GM21360 (cell line): Measurements from ENCODE around the gene EYA2.

ENCODE experiments used
- ATAC-seq: cut with Tn5 transposase; IDR thresholded peaks from one replicate; pipeline ENCODE4 v1.9.1; 2021; ENCODE audit warnings: mild to moderate bottlenecking, moderate library complexity; ENCODE audit not compliant: unreplicated experiment

Gene EYA2

GRCh38 chr20:47133809-47134456, 239.3 kb downstream of the EYA2 start:
- no peak for ATAC-seq

GRCh38 chr20:47136782-47137181, 242.1 kb downstream of the EYA2 start:
- ATAC-seq = no peak

GRCh38 chr20:47137231-47137870, 242.7 kb downstream of the EYA2 start:
- ATAC-seq = no peak

GRCh38 chr20:47139934-47140535, 245.4 kb downstream of the EYA2 start:
- ATAC-seq = no peak

GRCh38 chr20:47141350-47141921, 246.8 kb downstream of the EYA2 start:
- ATAC-seq = no peak

GRCh38 chr20:47141941-47142773, 247.5 kb downstream of the EYA2 start:
- ATAC-seq = no peak

GRCh38 chr20:47142774-47143170, 248.1 kb downstream of the EYA2 start:
- ATAC-seq = no peak

- no peak for ATAC-seq
These were observed 249.0 kb downstream of the EYA2 start for GRCh38 chr20:47143657-47144056.

GRCh38 chr20:47144463-47144862, 249.8 kb downstream of the EYA2 start:
- ATAC-seq = no peak

GRCh38 chr20:47146686-47147085, 252.0 kb downstream of the EYA2 start:
- no peak for ATAC-seq

- ATAC-seq = no peak
These were observed 253.4 kb downstream of the EYA2 start for GRCh38 chr20:47148059-47148458.

- no peak for ATAC-seq
These were observed 255.3 kb downstream of the EYA2 start for GRCh38 chr20:47149939-47150338.

GRCh38 chr20:47150403-47151152, 255.9 kb downstream of the EYA2 start:
- ATAC-seq = no peak

- ATAC-seq = no peak
These were observed 257.4 kb downstream of the EYA2 start for GRCh38 chr20:47152068-47152467.

- ATAC-seq = no peak
These were observed 259.4 kb downstream of the EYA2 start for GRCh38 chr20:47154089-47154488.

GRCh38 chr20:47156301-47157137, 261.9 kb downstream of the EYA2 start:
- ATAC-seq = no peak

GRCh38 chr20:47159166-47159565, 264.5 kb downstream of the EYA2 start:
- no peak for ATAC-seq

- ATAC-seq = no peak
These were observed 265.6 kb downstream of the EYA2 start for GRCh38 chr20:47160240-47160639.

GRCh38 chr20:47160992-47161391, 266.3 kb downstream of the EYA2 start:
- no peak for ATAC-seq

- no peak for ATAC-seq
These were observed 266.8 kb downstream of the EYA2 start for GRCh38 chr20:47161411-47161810.
